Gastroesophageal sphincter (tissue), 4 donors: ENCODE data around the gene RPS6KC1. TPM values are rescaled to one million over a fixed set of nuclear protein-coding genes. Genes with fewer than 3 reads are reported as not detected.

Source experiments
- ATAC-seq: fragments of 150-250 bp; one replicate; pipeline ENCODE4 v1.9.1; 2016; ENCODE audit warnings: mild to moderate bottlenecking, moderate library complexity
- H3K27ac ChIP-seq, 4 donors: fragments of 200-600 bp; sonication (generic) in 3 of 4; 1 replicate in 3 of 4; 2 replicates in 1 of 4; pipeline ENCODE4 v1.5.1; 2016 to 2019
- H3K27me3 ChIP-seq: fragments of 200-600 bp; sonication (generic); one replicate; pipeline ENCODE4 v1.5.1; 2019
- H3K36me3 ChIP-seq, 2 donors: fragments of 200-600 bp; sonication (generic); one replicate each; pipeline ENCODE4 v1.5.1; 2019; ENCODE audit warnings: control low read depth in 1 of 2
- H3K4me1 ChIP-seq, 3 donors: fragments of 200-600 bp; sonication (generic); 1 replicate in 2 of 3; 2 replicates in 1 of 3; pipeline ENCODE4 v1.5.1; 2016 to 2019; ENCODE audit warnings: control low read depth in 2 of 3
- H3K4me3 ChIP-seq, 2 donors: fragments of 200-600 bp; sonication (generic); one replicate each; pipeline ENCODE4 v1.5.1; 2019; ENCODE audit warnings: mild to moderate bottlenecking in 1 of 2, moderate library complexity in 1 of 2
- H3K9me3 ChIP-seq, 3 donors: fragments of 200-600 bp; sonication (generic); one replicate each; pipeline ENCODE4 v1.5.1; 2017 to 2019; ENCODE audit warnings: control low read depth in 2 of 3
- EP300 ChIP-seq: sonication (generic); formaldehyde crosslinking; IDR thresholded peaks from one replicate; pipeline ENCODE4 v1.6.1; 2017; ENCODE audit warnings: antibody characterized with exemption, mild to moderate bottlenecking
- POLR2A ChIP-seq, 2 donors: fragments of 450-650 bp; IDR thresholded peaks; one replicate each; pipeline ENCODE4 v1.6.1; 2017; ENCODE audit warnings: antibody characterized with exemption in 2 of 2, mild to moderate bottlenecking in 2 of 2, moderate library complexity in 1 of 2
- POLR2AphosphoS5 ChIP-seq: sonication (generic); formaldehyde crosslinking; IDR thresholded peaks from one replicate; pipeline ENCODE4 v1.6.1; 2017; ENCODE audit warnings: antibody characterized with exemption
- WGBS, 2 donors: methylation state at CpG; one replicate each; pipeline ENCODE4 v1.1.5; 2018; ENCODE audit warnings: low coverage in 1 of 2; 5-methylcytosine and 5-hydroxymethylcytosine counted together
- total RNA-seq, 4 donors: library from RNA; depleted of rRNA; stranded (reverse); fragments of >200 nt; gene quantifications; one replicate each; pipeline ENCODE4 v1.1.0, GENCODE V29; 2016
- TF ChIP-seq, protein P1 (sequence below), 4 experiments: fragments of 200-600 bp in 2 of 4; fragments of 450-650 bp in 2 of 4; sonication (generic) in 1 of 4; IDR thresholded peaks; one replicate each; pipeline ENCODE4 v1.5.1; 2017 to 2019; ENCODE audit warnings: antibody characterized with exemption in 4 of 4, mild to moderate bottlenecking in 2 of 4, moderate library complexity in 2 of 4

Gene RPS6KC1
- total RNA-seq, 4 donors from 2014 or later, result 21.2 to 28.5 (median 23.8) TPM

DNA sequence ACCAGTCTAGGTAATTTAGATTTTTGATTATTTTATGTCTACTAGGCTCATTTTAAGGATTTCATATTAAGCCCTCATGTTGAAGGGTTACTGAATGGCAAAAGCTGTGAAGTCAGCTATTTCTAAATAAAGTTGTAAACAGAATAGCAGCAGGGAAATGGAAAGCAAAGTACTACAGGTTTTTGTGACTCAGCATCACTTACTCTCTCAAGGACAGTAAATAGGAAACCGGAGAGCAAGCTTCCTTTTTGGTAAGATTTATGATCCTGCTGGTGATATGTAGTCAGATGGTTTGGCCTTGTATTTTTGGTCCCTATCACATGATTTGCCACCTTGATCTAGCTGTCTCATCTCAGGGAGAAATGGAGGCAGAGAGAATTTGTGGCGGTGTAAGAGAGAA is 226.0 kb downstream of the RPS6KC1 start:
- Histone ChIP-seq H3K4me3 (no peak overlapping the region), H3K27ac (no peak overlapping the region), H3K4me1 (no peaks in the 10 kb centered on the region), H3K27me3 (no peaks in the 10 kb centered on the region), H3K9me3 (no peaks in the 10 kb centered on the region), H3K36me3 (peaks cover 0 to 36% of the 10 kb centered on the region in 2 donors)
- 60 to 78% methylated on average over 2 of the region's 2 CpGs for WGBS, 2 donors
- ATAC-seq, result no peak
- TF ChIP-seq EP300, result no peak
- TF ChIP-seq, protein P1, sequence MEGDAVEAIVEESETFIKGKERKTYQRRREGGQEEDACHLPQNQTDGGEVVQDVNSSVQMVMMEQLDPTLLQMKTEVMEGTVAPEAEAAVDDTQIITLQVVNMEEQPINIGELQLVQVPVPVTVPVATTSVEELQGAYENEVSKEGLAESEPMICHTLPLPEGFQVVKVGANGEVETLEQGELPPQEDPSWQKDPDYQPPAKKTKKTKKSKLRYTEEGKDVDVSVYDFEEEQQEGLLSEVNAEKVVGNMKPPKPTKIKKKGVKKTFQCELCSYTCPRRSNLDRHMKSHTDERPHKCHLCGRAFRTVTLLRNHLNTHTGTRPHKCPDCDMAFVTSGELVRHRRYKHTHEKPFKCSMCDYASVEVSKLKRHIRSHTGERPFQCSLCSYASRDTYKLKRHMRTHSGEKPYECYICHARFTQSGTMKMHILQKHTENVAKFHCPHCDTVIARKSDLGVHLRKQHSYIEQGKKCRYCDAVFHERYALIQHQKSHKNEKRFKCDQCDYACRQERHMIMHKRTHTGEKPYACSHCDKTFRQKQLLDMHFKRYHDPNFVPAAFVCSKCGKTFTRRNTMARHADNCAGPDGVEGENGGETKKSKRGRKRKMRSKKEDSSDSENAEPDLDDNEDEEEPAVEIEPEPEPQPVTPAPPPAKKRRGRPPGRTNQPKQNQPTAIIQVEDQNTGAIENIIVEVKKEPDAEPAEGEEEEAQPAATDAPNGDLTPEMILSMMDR (IDR thresholded peaks at IDR 0.05), result no peak
- TF ChIP-seq POLR2A (IDR thresholded peaks at IDR 0.05), result no peak
- TF ChIP-seq POLR2AphosphoS5, result no peak

DNA sequence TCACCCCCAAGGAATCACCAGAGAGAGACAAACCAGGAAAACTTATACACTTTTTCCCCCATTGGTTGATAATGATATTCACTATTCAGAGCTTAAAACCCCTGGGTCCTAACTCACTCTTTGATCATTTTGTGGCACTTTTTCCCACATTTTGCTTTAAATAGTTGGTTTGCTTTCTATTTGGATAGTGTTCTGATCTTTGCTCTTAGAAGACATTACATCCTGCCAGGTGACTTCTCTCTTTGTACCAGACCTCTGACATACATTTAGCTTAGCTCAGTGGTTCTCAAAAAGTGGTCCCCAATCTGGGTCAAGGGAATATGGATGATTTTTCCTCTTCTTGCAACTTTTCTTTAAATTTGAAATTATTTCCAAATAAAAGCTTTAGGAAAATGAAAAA is 228.4 kb downstream of the RPS6KC1 start:
- no peak overlapping the region for H3K27ac ChIP-seq
- no peaks in the 10 kb centered on the region for H3K27me3 ChIP-seq
- TF ChIP-seq POLR2A (IDR thresholded peaks at IDR 0.05) (no peak), POLR2AphosphoS5 (no peak), EP300 (no peak)
- TF ChIP-seq, protein P1 (IDR thresholded peaks at IDR 0.05), result no peak
- H3K36me3 ChIP-seq, result peaks cover 0 to 14% of the 10 kb centered on the region in 2 donors
- no peak overlapping the region for H3K4me3 ChIP-seq
- peaks cover 0 to 11% (median 0%) of the 10 kb centered on the region in 3 donors for H3K9me3 ChIP-seq
- no peaks in the 10 kb centered on the region for H3K4me1 ChIP-seq
- ATAC-seq, result no peak

DNA sequence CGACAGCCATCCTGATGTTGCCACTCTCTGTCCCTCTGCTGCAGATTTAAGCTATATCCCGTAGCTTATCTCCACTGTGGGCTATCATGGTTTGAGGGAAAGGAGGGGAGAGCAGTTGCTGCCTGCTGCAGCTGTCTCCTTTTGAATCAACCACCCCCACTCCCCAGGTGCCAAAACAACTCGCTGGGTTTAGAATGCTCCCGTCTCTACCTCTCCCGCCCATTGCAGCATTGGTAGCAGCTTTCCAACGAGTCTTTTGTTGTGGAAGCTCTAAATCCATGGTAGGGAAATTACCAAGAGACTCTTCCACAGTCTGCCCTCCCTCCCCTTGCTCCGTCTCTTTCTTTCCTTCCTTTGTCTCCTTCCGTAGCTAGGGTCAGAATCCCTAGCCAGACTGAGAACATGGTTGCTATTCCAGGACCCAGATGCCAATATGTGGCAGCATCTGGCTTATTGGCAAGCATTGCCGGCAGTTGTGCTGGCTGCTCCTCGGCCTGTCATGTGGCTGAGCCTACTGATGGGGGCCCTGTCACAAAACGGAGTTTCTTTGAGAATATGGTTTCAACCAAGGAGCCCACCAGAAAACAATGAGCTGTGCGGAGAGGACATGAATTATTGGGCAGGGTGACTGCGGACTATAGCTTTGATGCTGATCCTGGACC is 230.7 kb downstream of the RPS6KC1 start:
- no peaks in the 10 kb centered on the region for H3K27me3 ChIP-seq
- TF ChIP-seq EP300 (no peak), POLR2A (IDR thresholded peaks at IDR 0.05) (no peak), POLR2AphosphoS5 (no peak)
- TF ChIP-seq, protein P1 (IDR thresholded peaks at IDR 0.05), result no peak
- no peak overlapping the region for H3K4me3 ChIP-seq
- WGBS, 2 donors, result 52 to 60% methylated on average over 2 to 9 of the region's 13 CpGs
- H3K9me3 ChIP-seq, result peaks cover 0 to 20% (median 0%) of the 10 kb centered on the region in 3 donors
- H3K36me3 ChIP-seq, result no peaks in the 10 kb centered on the region
- H3K27ac ChIP-seq, result no peak overlapping the region
- no peaks in the 10 kb centered on the region for H3K4me1 ChIP-seq
- no peak for ATAC-seq

DNA sequence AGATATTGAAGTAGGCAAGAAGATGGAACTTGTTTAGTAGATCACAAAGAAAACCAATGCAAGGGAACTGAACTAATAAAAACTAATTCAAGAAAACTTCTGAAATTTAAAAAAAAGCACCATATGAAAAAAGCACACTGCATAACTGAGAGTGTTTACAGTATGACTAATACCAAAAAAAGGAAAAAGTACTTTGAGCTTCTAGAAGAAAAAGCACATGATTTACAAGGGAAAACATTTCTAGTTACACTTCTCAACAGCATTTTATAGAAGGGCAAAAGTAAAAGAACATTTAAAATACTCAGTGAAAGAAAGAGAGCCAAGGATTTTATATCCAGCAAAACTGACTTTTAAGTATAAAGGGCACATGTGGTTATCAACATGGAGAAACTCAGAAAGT is 233.6 kb downstream of the RPS6KC1 start:
- no peak for ATAC-seq
- Histone ChIP-seq H3K27me3 (no peaks in the 10 kb centered on the region), H3K4me3 (no peak overlapping the region), H3K27ac (no peak overlapping the region), H3K9me3 (peaks cover 0 to 20% (median 0%) of the 10 kb centered on the region in 3 donors), H3K36me3 (no peaks in the 10 kb centered on the region), H3K4me1 (no peaks in the 10 kb centered on the region)
- TF ChIP-seq POLR2AphosphoS5, result no peak
- TF ChIP-seq, protein P1 (IDR thresholded peaks at IDR 0.05), result no peak
- no peak for TF ChIP-seq POLR2A (IDR thresholded peaks at IDR 0.05)
- no peak for TF ChIP-seq EP300

DNA sequence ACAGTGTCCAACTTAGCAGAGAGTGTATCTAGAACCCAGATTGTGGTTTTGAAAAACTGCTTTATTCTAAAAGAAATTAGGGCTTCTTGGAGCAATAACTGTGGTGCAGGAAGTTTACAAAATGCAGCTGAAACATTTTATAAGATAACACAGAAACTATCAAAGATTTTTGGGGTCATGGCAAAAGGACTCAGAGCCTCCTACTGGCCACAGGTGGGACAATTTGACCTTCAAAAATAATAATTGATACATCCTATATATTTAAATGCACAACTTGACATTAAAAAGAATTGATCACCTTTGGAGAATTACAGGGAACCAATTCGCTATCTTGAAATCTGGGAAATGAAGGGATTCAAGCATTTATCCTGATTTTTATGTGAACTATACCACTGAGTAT is 235.2 kb downstream of the RPS6KC1 start:
- WGBS, 2 donors, result 75 to 78% methylated on average over 1 of the region's 1 CpG

More for the DNA sequence above, 235.2 kb downstream of the RPS6KC1 start:
- no peaks in the 10 kb centered on the region for H3K4me1 ChIP-seq
- H3K36me3 ChIP-seq, result no peaks in the 10 kb centered on the region
- TF ChIP-seq EP300 (no peak), POLR2AphosphoS5 (no peak), POLR2A (IDR thresholded peaks at IDR 0.05) (no peak)
- TF ChIP-seq, protein P1 (IDR thresholded peaks at IDR 0.05), result no peak
- H3K4me3 ChIP-seq, result no peak overlapping the region
- peaks cover 0 to 20% (median 0%) of the 10 kb centered on the region in 3 donors for H3K9me3 ChIP-seq
- H3K27me3 ChIP-seq, result no peaks in the 10 kb centered on the region
- no peak for ATAC-seq
- H3K27ac ChIP-seq, result no peak overlapping the region
